ENCODE results near the gene EMD.

The EMD gene

GRCh38 chrX:154426916-154427770 lies 48.0 kb downstream of the EMD start:
- DNase-seq = no peak

GRCh38 chrX:154428176-154429171 lies 49.4 kb downstream of the EMD start, which contains the start of gene ATP6AP1:
Gene ATP6AP1 (plus strand): TSS chrX:154428677. CDS start chrX:154428693, 16 bp downstream.
- DNase-seq = peak; percentile 96

DNA sequence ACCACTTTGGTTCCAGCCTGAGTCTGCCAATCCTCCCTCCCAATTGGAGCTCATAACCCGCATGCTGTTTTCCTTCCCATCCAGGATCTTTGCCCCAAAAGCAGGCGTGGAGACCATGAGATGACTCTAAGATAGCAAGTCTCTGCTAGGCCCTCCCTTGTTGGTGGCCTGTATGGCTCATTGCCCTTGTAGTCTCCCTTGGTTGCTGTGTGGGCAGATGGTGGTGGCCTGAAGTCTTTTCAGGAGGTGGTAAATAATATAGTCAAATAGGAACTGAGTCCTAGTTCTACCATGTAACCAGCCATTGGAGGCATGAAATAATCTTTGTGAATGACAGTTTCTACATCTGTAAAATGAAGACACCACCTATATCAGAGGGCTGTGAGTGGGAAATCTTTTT lies 50.6 kb downstream of the EMD start:
- DNase-seq = no peak

GRCh38 chrX:154430479-154430878 lies 51.4 kb downstream of the EMD start:
- DNase-seq = no peak

DNA sequence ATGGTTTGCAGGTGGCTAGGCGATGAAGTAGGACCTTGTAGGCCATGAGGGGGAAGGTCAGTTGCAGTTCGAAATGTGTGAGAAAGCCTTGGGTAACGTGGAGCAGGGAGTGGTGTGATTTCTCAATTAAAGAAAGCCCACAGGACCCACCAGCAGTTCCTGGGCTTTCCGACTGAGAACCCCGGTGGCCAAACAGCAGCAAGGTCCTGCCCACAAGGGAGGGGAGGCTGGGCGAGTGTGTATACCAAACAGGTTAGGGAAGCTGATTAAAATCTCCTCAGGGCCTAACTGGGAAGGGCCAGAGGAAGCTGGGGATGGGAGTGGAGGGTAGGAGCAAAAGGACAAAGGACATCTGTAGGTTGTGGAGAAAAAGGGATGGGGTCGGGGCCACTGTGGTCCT lies 51.8 kb downstream of the EMD start:
- DNase-seq = no peak

Measured in right hindlimb (tissue), 1 donor.